Jurkat, Clone E6-1 (cell line): ENCODE measurements around the gene CHSY3.

Experiments
- DNase-seq: peaks from one replicate; pipeline ENCODE4 v3.0.0-alpha.2; 2011; ENCODE audit warnings: low read depth, low spot score
- H3K4me3 ChIP-seq: 2 replicates; pipeline ENCODE4 v1.5.1; 2011; ENCODE audit warnings: mild to moderate bottlenecking, low read length, control low read depth, moderate library complexity

Gene CHSY3

DNA sequence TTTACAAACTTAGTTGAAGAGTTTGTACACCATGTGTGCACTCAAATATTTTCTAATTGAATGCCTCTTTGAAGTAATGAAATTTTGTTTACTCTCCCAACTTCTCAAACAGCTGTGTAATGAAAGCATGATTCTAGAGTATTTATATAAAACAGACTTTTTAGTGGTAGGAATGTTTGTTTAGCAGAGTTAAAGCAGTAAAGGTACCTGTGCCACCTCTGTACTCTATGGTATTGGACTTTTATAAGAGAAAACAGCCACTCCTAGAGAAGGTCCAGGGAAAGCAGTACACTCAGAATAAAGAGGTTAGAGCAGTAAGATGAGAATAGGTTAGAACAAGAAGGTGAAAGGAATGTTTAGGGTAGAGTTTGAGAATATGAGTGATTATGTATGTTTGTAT lies 163.1 kb downstream of the CHSY3 start:
- no peak overlapping the region for H3K4me3 ChIP-seq
- DNase-seq: no peak

DNA sequence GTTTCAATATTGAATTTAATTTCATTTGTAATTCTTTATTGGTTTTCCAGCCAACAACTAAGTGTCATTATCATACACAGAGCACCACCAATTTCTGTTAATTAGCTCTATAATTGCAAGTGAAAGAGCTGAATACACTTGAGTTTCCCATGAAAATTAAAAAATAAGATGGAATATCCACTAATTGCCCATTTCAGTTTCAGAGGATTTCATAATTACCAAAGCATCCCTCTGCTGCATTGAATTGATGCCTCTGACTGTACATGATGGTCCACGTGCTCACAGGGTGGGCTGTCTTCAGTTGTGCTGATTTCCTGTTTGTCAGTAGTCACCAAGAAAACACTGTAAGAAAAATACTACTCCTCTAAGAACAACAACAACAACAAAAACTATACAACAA lies 163.8 kb downstream of the CHSY3 start:
- no peak overlapping the region for H3K4me3 ChIP-seq
- no peak for DNase-seq

DNA sequence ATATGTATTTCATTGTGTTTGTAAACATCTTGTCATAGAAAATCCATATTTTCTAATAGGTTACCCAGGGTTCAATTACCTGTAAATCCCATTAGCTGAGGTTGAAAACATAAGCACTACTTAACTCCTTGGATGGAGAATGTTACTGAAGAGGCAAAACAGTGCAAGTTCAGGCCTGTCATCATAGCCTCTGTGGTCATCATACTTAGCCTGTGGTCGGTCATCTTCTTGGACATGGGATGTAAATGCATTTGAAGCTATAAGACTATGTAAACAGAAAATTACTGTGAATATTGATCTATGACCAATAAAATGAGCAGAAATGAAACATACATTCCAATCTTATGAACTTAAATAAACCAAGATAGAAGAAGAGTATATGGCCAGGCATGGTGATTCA lies 164.7 kb downstream of the CHSY3 start:
- no peak for DNase-seq
- H3K4me3 ChIP-seq: no peak overlapping the region

DNA sequence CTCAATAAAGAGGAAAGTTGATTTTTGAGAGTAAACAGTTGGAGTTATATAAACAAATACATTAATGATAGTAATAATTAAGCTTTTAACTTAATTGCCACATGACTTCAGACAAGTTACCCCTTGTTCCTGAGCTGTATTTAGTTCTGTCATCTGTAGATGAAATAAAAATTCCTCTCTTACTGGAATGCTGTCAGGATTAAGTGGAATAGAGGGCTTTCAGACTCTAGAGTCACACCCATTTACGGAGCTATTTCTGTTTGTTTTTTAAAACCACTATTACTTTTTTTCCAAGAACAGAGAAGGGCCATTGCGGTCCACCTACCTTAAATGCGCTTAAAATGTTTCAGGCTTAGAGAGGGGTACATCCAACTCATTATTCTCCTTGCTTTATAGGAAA lies 170.6 kb downstream of the CHSY3 start:
- no peak overlapping the region for H3K4me3 ChIP-seq
- no peak for DNase-seq

DNA sequence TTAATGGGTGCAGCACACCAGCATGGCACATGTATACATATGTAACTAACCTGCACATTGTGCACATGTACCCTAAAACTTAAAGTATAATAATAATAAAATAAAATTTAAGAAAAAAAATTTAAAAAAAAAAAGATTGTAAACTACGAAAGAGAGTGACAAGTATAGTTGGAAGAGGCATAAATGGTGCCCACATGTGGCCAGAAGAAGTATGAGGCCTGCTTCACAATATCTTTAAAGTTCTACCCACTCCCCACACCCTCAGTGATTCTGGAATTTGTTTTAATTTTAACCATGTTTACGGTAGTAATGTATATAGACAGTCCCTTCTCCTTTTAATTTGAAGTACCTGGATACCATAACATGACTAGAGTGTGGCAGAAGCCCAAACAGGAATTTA lies 172.7 kb downstream of the CHSY3 start:
- no peak for DNase-seq
- no peak overlapping the region for H3K4me3 ChIP-seq

DNA sequence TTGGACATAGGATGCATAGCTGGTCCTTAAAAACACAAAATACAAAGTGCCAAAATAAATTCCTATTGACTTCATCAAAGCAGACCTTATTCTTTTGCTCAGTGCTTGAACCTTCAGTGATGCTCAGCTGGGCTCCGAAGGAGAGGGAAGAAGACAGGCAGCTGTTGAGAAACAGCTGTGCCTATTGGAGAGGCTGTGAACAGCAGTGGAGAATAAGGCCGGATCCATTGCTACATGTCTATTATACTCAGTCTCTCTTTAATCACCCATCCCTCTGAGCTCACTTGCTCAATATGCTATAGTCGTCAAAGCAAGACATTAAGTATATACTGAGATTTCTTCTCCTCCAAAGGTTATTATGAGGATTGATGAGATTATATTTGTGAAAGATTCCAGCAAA lies 174.4 kb downstream of the CHSY3 start:
- DNase-seq: no peak
- H3K4me3 ChIP-seq: no peak overlapping the region

DNA sequence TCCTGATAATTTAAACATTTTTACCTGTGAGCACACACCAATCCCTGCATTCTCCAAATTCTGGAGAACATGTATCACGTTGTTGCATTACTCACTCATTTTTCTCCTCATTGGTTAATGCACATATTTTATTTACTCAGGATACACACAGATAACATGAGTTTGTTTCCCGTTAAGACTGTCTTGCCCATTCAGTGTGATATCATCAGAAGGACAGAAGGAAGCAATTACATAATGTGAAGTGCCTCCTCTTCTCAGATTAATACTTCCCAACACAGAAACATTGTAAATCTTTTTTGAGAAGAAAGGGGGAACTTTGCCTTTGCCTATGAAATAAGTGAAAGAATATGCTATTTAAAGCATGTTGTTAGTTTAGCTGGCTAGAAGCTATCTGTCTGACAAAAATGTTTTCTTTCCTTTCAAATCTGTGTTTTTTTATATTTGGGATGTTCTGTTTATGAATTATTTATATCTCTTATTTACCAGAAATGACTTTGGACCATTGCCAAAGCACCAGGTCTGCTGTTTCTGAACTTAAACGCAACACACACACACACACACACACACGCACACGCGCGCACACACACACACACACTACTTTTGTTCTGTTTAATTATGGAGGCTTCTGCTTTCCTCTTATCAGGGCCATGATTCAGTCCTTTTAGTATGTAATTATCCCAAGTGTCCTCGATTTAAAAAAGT lies 186.5 kb downstream of the CHSY3 start:
- H3K4me3 ChIP-seq: no peak overlapping the region
- DNase-seq: no peak

DNA sequence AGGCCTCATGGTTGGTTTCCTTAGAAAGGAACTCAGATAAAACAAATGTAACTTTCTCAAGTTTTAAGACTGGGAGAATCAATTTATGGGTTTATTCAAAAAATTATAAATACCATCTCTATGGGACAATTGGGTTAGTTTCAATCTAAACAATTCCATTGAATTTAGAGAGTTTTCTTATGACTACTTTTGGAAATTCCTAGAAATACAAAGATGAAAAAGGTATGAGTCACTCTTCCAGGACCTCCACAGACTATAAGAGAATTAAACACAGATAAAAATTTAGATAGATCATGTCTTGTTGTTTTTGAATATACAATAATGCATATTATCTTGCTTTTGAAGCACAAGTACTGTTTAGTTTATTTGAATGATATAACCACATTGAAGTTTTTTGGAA lies 188.7 kb downstream of the CHSY3 start:
- no peak overlapping the region for H3K4me3 ChIP-seq
- DNase-seq: no peak

DNA sequence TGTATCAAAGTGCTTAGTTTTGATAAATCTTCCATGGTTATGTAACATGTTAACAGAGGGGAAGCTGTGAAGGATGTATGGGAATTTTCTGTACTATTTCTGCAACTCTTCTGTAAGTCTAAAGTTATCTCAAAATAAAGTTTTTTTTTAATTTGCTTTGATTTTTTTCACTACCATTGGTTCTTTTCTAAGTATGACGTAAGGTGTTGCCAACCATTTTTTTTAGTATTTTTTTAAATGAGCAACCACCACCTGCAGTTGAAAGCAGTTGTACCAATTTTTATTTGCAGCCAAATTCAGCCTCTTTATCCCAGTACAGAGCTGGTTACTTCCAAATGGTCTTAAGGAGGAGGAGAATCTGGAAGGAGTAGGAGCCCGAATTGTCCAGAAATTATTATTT lies 192.2 kb downstream of the CHSY3 start:
- no peak for DNase-seq
- no peak overlapping the region for H3K4me3 ChIP-seq

DNA sequence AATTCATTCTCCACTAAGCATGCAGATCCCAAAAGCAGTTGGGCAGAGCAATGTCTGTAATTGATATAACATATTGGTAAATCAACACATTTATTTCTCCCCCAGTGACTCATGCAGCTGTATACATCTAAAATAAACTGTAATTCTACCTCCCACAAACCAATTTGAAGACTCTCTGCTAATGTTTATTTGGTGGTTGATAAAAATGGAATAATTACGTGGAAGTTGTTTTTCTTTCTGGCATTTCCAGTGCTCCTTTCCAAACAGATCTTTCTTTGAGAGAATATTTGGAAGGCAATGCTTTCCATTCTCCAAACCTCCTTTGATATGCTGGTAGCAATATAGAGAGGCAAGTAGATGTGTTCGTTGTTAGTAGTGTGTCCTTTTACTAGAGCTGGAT lies 194.7 kb downstream of the CHSY3 start:
- no peak for DNase-seq
- no peak overlapping the region for H3K4me3 ChIP-seq

DNA sequence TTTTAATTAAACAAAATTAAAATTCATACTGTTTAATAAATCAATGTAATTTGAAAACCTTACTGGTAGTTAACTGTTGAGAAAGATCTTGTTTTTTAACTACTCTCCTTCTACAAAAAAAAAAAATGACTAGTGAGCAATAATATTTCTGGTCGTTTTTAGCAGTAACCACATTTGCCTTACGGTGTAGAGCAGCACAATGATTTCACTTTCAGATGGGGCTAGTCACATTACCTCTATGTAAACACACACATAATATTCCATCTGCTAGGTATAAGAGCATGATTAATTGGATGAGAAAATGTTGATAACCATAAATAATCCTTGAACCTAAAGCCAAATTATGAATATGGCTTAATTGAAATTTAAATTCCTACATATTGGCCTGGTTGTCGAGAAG lies 198.1 kb downstream of the CHSY3 start:
- no peak for DNase-seq
- H3K4me3 ChIP-seq: no peak overlapping the region

DNA sequence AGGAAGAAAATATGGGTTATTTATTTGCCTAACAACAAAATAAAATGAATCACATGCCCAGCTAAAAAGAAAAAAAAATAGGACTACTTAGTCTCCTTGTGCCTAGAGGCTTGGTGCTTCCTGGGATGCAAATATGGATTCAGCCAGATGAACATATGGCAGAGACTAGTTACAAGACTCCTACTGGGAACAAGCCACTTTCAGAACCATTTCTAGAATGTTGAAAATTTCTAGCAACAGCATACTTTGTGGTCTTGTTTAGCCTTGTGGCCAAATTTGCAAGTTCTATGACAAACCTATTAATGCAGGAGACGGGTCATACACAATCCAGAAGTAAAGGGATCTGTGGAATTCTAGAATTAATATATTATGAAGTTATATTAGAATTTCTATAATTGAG lies 198.7 kb downstream of the CHSY3 start:
- no peak overlapping the region for H3K4me3 ChIP-seq
- DNase-seq: no peak

DNA sequence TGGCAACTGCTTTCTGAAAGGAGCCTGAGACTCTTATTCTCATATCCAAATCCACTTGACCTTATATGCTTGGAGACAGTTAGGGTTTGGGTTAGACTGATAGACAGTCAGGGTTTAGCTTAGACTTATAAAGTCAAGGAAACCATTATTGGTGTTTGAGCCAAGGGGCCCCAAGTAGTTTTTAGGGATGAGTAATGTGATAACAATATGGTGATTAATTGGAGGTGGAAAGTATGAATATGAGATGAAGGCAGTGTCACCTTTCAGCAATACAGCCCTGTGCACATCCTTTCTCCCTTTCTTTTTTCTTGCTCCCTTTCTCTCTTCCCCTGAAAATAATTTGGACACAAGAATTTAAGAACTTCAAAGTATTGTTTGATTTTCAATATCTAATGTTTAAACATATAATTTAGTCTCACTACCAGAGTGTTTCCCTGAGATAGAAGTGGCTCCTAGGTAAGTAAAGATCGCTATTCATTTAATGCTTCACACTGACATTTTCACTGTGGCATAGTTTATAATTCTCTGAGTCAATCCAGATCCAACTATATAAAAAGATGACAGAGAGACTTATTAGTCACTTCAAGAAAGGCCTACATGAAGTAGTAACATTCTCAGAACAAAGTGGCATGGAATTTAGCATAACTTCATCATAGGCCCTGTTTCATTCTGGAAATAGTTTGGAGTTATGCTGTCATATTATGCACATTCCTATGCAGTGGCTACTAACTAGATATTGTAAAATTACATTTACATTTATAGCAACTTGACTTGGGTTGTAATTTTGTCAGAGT lies 200.8 kb downstream of the CHSY3 start:
- no peak for DNase-seq
- no peak overlapping the region for H3K4me3 ChIP-seq

DNA sequence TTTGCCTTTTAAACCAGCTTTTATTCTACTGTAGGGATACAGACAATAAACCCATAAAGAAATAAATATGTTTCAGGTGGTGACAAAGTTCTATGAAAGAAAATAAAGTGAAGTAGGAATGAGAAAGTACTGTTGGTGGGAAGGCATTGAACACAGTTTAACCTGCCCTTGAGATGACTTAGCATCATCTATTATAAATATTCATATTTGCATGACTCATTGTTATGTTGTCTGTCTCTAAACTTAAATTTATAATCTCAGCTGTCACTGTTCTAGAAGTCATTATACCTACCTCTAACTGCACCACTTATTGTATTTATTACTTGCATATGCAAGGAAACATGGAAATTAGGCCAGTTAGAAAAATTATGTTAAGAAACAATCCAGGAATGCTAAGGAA lies 202.2 kb downstream of the CHSY3 start:
- no peak for DNase-seq
- no peak overlapping the region for H3K4me3 ChIP-seq

DNA sequence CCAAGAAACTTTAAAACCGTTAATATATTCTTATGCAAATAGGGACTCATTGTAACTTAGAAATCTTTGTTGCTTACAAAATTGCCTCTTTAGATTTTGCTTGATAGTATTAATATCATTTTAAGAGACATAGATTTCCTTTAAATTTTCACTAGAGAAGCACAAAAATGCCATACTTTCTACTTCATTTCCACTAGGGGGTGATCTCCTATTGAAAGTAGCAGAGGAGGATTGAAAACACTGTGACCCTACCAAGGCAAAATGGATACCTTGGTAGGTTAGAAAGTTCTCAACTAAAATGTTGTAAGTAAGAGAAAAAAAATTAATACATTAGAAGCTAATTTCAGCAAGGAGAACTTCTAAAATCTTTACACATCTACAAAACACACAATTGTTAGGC lies 204.9 kb downstream of the CHSY3 start:
- no peak overlapping the region for H3K4me3 ChIP-seq
- peak; percentile 16 for DNase-seq

DNA sequence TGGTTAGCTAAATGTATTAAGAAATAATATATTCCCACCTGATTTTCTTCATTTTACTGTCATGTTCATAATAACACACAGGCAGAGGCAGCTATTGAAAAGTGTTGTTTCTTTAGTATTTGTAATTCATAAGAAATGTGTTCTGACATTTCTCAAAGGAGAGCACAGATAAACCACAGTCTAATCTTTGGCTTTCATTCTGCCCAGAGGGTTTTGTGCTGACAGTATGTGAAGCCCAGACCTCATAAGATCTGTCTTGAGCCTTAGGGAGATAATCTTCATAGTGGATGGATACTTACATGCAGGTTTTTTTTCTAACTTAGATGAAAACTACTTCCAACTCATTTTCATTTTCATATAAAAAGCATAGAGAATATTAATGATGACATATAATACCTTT lies 206.1 kb downstream of the CHSY3 start:
- no peak for DNase-seq
- H3K4me3 ChIP-seq: no peak overlapping the region

DNA sequence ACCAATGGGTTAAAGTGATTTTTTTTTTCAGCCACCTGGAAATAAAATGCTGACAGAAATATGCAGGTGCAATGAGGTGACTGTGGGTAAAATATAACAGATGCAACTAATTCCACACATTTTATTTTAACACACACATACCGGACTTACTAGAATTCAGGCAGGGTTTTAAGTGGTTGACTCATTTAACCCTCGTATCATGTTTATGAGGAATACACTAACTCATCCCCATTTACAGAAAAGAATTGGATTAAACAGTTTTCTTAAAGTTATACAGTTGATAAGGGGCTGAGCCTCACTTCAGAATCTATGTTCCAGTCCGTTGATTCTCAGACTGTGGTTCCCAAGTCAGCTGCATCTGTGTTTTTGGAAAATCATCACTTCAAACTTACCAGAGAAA lies 207.5 kb downstream of the CHSY3 start:
- H3K4me3 ChIP-seq: no peak overlapping the region
- DNase-seq: no peak

DNA sequence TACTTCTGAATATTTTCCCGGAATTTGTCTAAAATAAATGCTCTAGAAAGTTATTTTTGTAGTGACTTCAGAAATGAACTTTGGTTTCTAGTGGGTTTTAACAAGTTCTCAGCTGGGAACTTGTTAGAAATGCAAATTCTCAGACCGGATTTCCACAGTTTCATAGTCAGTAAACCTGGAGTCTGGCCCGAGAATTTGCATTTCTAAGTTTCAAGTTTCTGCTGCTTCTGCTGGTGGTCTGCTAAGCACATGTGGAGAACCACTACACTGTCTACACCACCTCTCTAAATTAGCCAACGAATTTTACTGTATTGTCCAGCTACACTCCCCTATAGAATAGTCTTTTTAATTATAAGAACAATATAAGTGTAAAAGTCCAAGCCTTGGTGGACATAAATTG lies 208.0 kb downstream of the CHSY3 start:
- DNase-seq: no peak
- H3K4me3 ChIP-seq: no peak overlapping the region

DNA sequence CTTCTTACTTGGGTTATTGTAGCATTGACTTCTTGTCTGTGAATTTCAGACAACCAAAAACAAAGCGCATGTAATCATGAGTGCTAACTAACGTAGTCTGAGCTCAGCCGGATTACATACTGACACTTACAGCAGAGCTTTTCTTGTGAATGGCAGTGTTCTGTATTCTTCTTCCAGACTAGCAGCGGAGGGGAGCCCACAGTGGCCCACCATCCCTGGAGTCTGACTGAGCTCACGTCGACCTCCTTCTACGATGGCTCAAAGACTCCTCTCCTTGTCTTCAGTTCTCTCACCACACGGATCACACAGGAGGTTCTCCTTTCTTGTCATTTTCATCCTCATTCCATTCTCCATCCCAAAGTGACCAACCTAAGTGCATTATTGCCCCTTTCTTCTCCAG lies 211.4 kb downstream of the CHSY3 start:
- no peak for DNase-seq
- no peak overlapping the region for H3K4me3 ChIP-seq

DNA sequence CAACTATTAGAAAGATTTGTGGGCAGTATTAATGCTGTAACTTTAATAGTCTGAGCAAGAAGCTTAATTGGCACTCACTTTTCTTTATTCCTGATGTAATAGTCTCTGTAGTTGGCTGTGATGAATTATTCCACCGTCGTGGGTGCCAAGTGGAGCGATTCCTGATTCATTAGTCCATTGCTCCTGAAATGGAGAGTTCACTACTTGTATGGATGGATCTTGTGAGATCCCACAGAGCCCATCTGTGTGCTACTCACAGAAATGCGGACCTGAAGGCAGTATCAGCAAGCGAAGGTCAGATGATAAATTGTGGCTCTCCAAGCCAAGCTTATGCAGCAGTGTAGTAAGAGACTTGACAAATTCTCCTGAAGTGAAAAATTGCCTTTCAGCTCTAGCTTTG lies 212.2 kb downstream of the CHSY3 start:
- no peak for DNase-seq
- H3K4me3 ChIP-seq: no peak overlapping the region

DNA sequence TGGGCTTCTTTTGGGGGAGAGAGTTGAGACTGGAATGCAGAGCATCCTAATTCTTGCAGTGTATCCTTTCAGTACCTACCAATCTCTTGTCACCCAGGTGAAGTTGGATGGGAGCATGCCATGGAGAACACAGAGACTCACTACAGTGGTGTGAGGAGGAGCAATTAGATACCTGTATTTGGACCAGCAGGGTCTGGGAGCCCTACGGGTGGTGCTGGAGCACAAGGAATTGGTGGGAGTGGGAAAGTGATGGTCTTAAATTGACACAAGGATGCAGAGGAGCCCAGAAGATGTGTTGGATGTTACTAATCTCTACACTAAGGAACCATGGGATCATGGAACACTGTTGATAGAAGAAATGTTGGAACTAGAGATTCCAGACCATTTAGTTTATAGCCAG lies 212.7 kb downstream of the CHSY3 start:
- H3K4me3 ChIP-seq: no peak overlapping the region
- DNase-seq: no peak
